CD14-positive monocyte (primary cell): ENCODE measurements around the gene HHIP. TPM values are rescaled to one million over a fixed set of nuclear protein-coding genes. Genes with fewer than 3 reads are reported as not detected.

Experiments used
- DNase-seq, 3 donors: peaks; one replicate each; pipeline ENCODE4 v3.0.0-alpha.2; 2011 to 2022
- H2AFZ ChIP-seq: 2 replicates; pipeline ENCODE4 v1.6.0; 2012; ENCODE audit warnings: mild to moderate bottlenecking, low read depth, low read length, inconsistent platforms; ENCODE audit not compliant: insufficient read depth, poor library complexity, severe bottlenecking
- H3K27ac ChIP-seq, 2 donors: 1 replicate in 1 of 2; 2 replicates in 1 of 2; pipeline ENCODE4 v1.5.1; 2012 to 2013; ENCODE audit warnings: low read length in 2 of 2, control low read depth in 1 of 2, inconsistent platforms in 1 of 2, low read depth in 1 of 2, mild to moderate bottlenecking in 1 of 2
- H3K27me3 ChIP-seq, 2 donors: one replicate each; pipeline versions ENCODE4 v1.6.0 to v1.6.1; 2011 to 2013; ENCODE audit warnings: low read length in 2 of 2; ENCODE audit not compliant: control insufficient read depth in 2 of 2, insufficient read depth in 2 of 2
- H3K36me3 ChIP-seq, 2 donors: replicated peaks in 1 of 2; 1 replicate in 1 of 2; 2 replicates in 1 of 2; pipeline versions ENCODE4 v1.5.1 to v1.6.1; 2012 to 2013; ENCODE audit warnings: low read length in 2 of 2, control low read depth in 1 of 2, inconsistent platforms in 1 of 2, mild to moderate bottlenecking in 1 of 2; ENCODE audit not compliant: insufficient read depth in 2 of 2, control insufficient read depth in 1 of 2
- H3K4me1 ChIP-seq, 2 donors: 1 replicate in 1 of 2; 2 replicates in 1 of 2; pipeline versions ENCODE4 v1.5.1 to v1.6.1; 2012 to 2013; ENCODE audit warnings: low read length in 2 of 2, control low read depth in 1 of 2, inconsistent platforms in 1 of 2, mild to moderate bottlenecking in 1 of 2, moderate library complexity in 1 of 2; ENCODE audit not compliant: insufficient read depth in 2 of 2, control insufficient read depth in 1 of 2
- H3K4me2 ChIP-seq: replicated peaks from 2 replicates; pipeline ENCODE3; 2012; ENCODE audit warnings: low read length, moderate library complexity, mild to moderate bottlenecking; ENCODE audit not compliant: poor library complexity, severe bottlenecking; ENCODE audit errors: extremely low read depth
- H3K4me3 ChIP-seq, 3 experiments: fragments of 200-600 bp in 1 of 3; sonication (generic) in 1 of 3; replicated peaks in 1 of 3; 1 replicate in 2 of 3; 2 replicates in 1 of 3; pipeline ENCODE4 v1.5.1; 2011 to 2013; ENCODE audit warnings: low read length in 3 of 3, mild to moderate bottlenecking in 3 of 3, control low read depth in 2 of 3, low read depth in 2 of 3, inconsistent platforms in 1 of 3, moderate library complexity in 1 of 3
- H3K79me2 ChIP-seq: 2 replicates; pipeline ENCODE4 v1.6.0; 2012; ENCODE audit warnings: mild to moderate bottlenecking, control low read depth, inconsistent platforms, low read length, moderate library complexity; ENCODE audit not compliant: insufficient read depth
- H3K9ac ChIP-seq: 2 replicates; pipeline ENCODE4 v1.6.0; 2017; ENCODE audit warnings: low read length, mild to moderate bottlenecking; ENCODE audit not compliant: insufficient read depth, poor library complexity, severe bottlenecking
- H3K9me3 ChIP-seq, 2 donors: replicated peaks in 1 of 2; 1 replicate in 1 of 2; 2 replicates in 1 of 2; pipeline versions ENCODE4 v1.5.1 to v1.6.1; 2012 to 2013; ENCODE audit warnings: low read length in 2 of 2, control low read depth in 1 of 2; ENCODE audit not compliant: control insufficient read depth in 1 of 2, insufficient read depth in 1 of 2
- H4K20me1 ChIP-seq: 2 replicates; pipeline ENCODE4 v1.6.0; 2012; ENCODE audit warnings: mild to moderate bottlenecking, low read length, control low read depth, moderate library complexity; ENCODE audit not compliant: insufficient read depth
- H3K27ac Mint-ChIP-seq, 7 donors: one replicate each; pipeline ENCODE4 v1.8.0; 2020; ENCODE audit warnings: mild to moderate bottlenecking in 7 of 7, mixed read lengths in 7 of 7, moderate library complexity in 6 of 7, inconsistent platforms in 2 of 7
- H3K27me3 Mint-ChIP-seq, 3 donors: one replicate each; pipeline ENCODE4 v1.8.0; 2021 to 2022; ENCODE audit warnings: low read depth in 3 of 3, mild to moderate bottlenecking in 3 of 3, mixed read lengths in 3 of 3, moderate library complexity in 3 of 3, inconsistent platforms in 1 of 3
- H3K36me3 Mint-ChIP-seq, 2 donors: one replicate each; pipeline ENCODE4 v1.8.0; 2020; ENCODE audit warnings: mixed read lengths in 2 of 2, inconsistent platforms in 1 of 2, mild to moderate bottlenecking in 1 of 2
- H3K4me1 Mint-ChIP-seq: one replicate; pipeline ENCODE4 v1.8.0; 2020; ENCODE audit warnings: mild to moderate bottlenecking, mixed read lengths
- H3K4me3 Mint-ChIP-seq, 2 donors: one replicate each; pipeline ENCODE4 v1.8.0; 2020; ENCODE audit warnings: mild to moderate bottlenecking in 2 of 2, mixed read lengths in 2 of 2, moderate library complexity in 1 of 2
- H3K9me3 Mint-ChIP-seq, 7 donors: one replicate each; pipeline ENCODE4 v1.8.0; 2020 to 2022; ENCODE audit warnings: mixed read lengths in 7 of 7, mild to moderate bottlenecking in 6 of 7, moderate library complexity in 6 of 7, inconsistent platforms in 2 of 7
- CTCF ChIP-seq: fragments of 200-600 bp; IDR thresholded peaks from one replicate; pipeline ENCODE4 v1.8.0; 2022; ENCODE audit warnings: antibody characterized with exemption, mild to moderate bottlenecking
- WGBS: methylation state at CpG from one replicate; pipeline ENCODE4 v1.1.5; 2013; ENCODE audit warnings: missing lambda C conversion rate; ENCODE audit not compliant: insufficient coverage; 5-methylcytosine and 5-hydroxymethylcytosine counted together
- intact Hi-C, 2 donors: fragments of 100-400 bp; cut with micrococcal nuclease; formaldehyde crosslinking; loops; one replicate each; pipeline versions ENCODE4 v1.15.0 to v1.15.1; 2023
- polyA plus RNA-seq, 3 donors: library from polyadenylated mRNA; depleted of rRNA in 1 of 3; unstranded in 2 of 3; stranded (reverse) in 1 of 3; fragments of 300-500 nt in 2 of 3; fragments of >200 nt in 1 of 3; fragmentation: Illumina TruSeq in 2 of 3; gene quantifications; 1 replicate in 2 of 3; 2 replicates in 1 of 3; pipeline ENCODE4 v1.2.3, GENCODE V29; 2012 to 2021

Gene HHIP
- polyA plus RNA-seq, 3 donors, result not detected

- no peak for DNase-seq
- Histone ChIP-seq H3K27me3 (peaks cover 27 to 34% of the 10 kb centered on the region in 2 donors), H3K79me2 (no peaks in the 10 kb centered on the region), H3K9me3 (no peaks in the 10 kb centered on the region), H3K36me3 (no peaks in the 10 kb centered on the region), H2AFZ (peak overlapping the region; percentile 48), H4K20me1 (no peaks in the 10 kb centered on the region), H3K4me2 (peak overlapping the region; percentile 74), H3K4me3 (peak overlapping the region in 1 of 3 experiments; percentile 60), H3K27ac (no peak overlapping the region), H3K9ac (no peak overlapping the region), H3K4me1 (peaks cover 11 to 14% of the 10 kb centered on the region in 2 donors)
- no peaks in the 10 kb centered on the region for H3K36me3 Mint-ChIP-seq
- H3K27ac Mint-ChIP-seq, result no peak overlapping the region
- intact Hi-C loops, result no loop called here
- H3K9me3 Mint-ChIP-seq, result peaks cover 0 to 10% (median 2%) of the 10 kb centered on the region in 7 donors
- WGBS, result 3% methylated on average over 12 of the region's 22 CpGs
- H3K4me1 Mint-ChIP-seq, result peaks cover 17% of the 10 kb centered on the region
- peaks cover 34 to 46% (median 34%) of the 10 kb centered on the region in 3 donors for H3K27me3 Mint-ChIP-seq
- no peak for TF ChIP-seq CTCF
- H3K4me3 Mint-ChIP-seq, result peak overlapping the region; percentile 70 to 91
Measured at GRCh38 chr4:144646523-144647094, 653 bp downstream of the HHIP start.

- intact Hi-C loops, result no loop called here
- Histone ChIP-seq H3K4me2 (peak overlapping the region; percentile 74), H3K9me3 (no peaks in the 10 kb centered on the region), H3K9ac (no peak overlapping the region), H3K27me3 (peaks cover 27 to 34% of the 10 kb centered on the region in 2 donors), H2AFZ (peak overlapping the region; percentile 48), H3K36me3 (no peaks in the 10 kb centered on the region), H3K4me1 (peaks cover 11 to 14% of the 10 kb centered on the region in 2 donors), H3K79me2 (no peaks in the 10 kb centered on the region), H3K4me3 (peak overlapping the region in 1 of 3 experiments; percentile 60), H3K27ac (no peak overlapping the region), H4K20me1 (no peaks in the 10 kb centered on the region)
- 1% methylated on average over 13 of the region's 20 CpGs for WGBS
- DNase-seq, result no peak
- no peak for TF ChIP-seq CTCF
- no peaks in the 10 kb centered on the region for H3K36me3 Mint-ChIP-seq
- peaks cover 17% of the 10 kb centered on the region for H3K4me1 Mint-ChIP-seq
- H3K9me3 Mint-ChIP-seq, result peaks cover 0 to 9% (median 0%) of the 10 kb centered on the region in 7 donors
- H3K27ac Mint-ChIP-seq, result no peak overlapping the region
- peaks cover 34 to 46% (median 34%) of the 10 kb centered on the region in 3 donors for H3K27me3 Mint-ChIP-seq
- peak overlapping the region in 1 of 2 donors; percentile 91 for H3K4me3 Mint-ChIP-seq
Measured at GRCh38 chr4:144647095-144647561, 1.2 kb downstream of the HHIP start.
